IMR-90 (cell line): ENCODE results near the gene SLC66A2. TPM values are rescaled to one million over a fixed set of nuclear protein-coding genes. Genes with fewer than 3 reads are reported as not detected.

Source experiments
- polyA plus RNA-seq, 3 experiments: library from polyadenylated mRNA; depleted of rRNA; stranded (reverse); fragments of >200 nt; gene quantifications; 2 replicates each; pipeline ENCODE4 v1.2.3, GENCODE V29; 2012; ENCODE audit warnings: low replicate concordance in 1 of 3
- total RNA-seq: library from RNA; depleted of rRNA; stranded (reverse); fragments of >200 nt; gene quantifications from 2 replicates; pipeline ENCODE4 v1.2.3, GENCODE V29; 2012; rRNA removed

SLC66A2 gene
- total and polyA plus RNA-seq, 2 of the 4 experiments (the other 2 are of a cell fraction) = 17.6 to 23.5 TPM

Other genes starting within 250 kb of the SLC66A2 start
- gene KCNG2, start 153.7 kb downstream of the SLC66A2 start, total RNA-seq = not detected in 2 replicates
- 0.09 TPM in 1 of 2 replicates, not detected in the other for gene KCNG2, start 153.7 kb downstream of the SLC66A2 start, polyA plus RNA-seq (2012; rRNA removed)
- 7.8 and 8.6 TPM in 2 replicates for gene HSBP1L1, start 13.0 kb upstream of the SLC66A2 start, total RNA-seq
- gene HSBP1L1, start 13.0 kb upstream of the SLC66A2 start, polyA plus RNA-seq (2012; rRNA removed) = 14.9 and 18.0 TPM in 2 replicates
- gene TXNL4A, start 36.9 kb upstream of the SLC66A2 start, total RNA-seq = 38.7 and 72.8 TPM in 2 replicates
- gene TXNL4A, start 36.9 kb upstream of the SLC66A2 start, polyA plus RNA-seq (2012; rRNA removed) = 103 and 130 TPM in 2 replicates
- gene RBFA, start 82.8 kb upstream of the SLC66A2 start, total RNA-seq = 21.0 and 25.0 TPM in 2 replicates
- gene RBFA, start 82.8 kb upstream of the SLC66A2 start, polyA plus RNA-seq (2012; rRNA removed) = 37.8 and 38.0 TPM in 2 replicates
- gene ADNP2, start 157.6 kb upstream of the SLC66A2 start, total RNA-seq = 13.9 and 18.3 TPM in 2 replicates
- 5.5 and 5.6 TPM in 2 replicates for gene ADNP2, start 157.6 kb upstream of the SLC66A2 start, polyA plus RNA-seq (2012; rRNA removed)